Motor neuron (in vitro differentiated cells): ENCODE measurements around the gene MVK. TPM values are rescaled to one million over a fixed set of nuclear protein-coding genes. Genes with fewer than 3 reads are reported as not detected.

Experiments used
- ATAC-seq, 8 experiments: fragments of 200-7000 bp; cut with Tn5 transposase; replicated peaks in 6 of 8; 2 replicates each; pipeline ENCODE4 v1.8.0; 2021; ENCODE audit warnings: mild to moderate bottlenecking in 8 of 8, moderate library complexity in 8 of 8
- H3K27ac ChIP-seq, 2 donors: fragments of 250-450 bp; sonication (Bioruptor Pico); 2 replicates each; pipeline ENCODE4 v1.9.0; 2021; ENCODE audit warnings: antibody characterized with exemption in 2 of 2, mild to moderate bottlenecking in 2 of 2, moderate library complexity in 1 of 2
- H3K4me1 ChIP-seq, 2 donors: fragments of 250-450 bp; sonication (Bioruptor Pico); replicated peaks in 1 of 2; 2 replicates each; pipeline ENCODE4 v1.6.1; 2021; ENCODE audit warnings: antibody characterized with exemption in 2 of 2, mild to moderate bottlenecking in 2 of 2, moderate library complexity in 1 of 2
- H3K4me3 ChIP-seq, 5 donors: fragments of 250-450 bp; sonication (Bioruptor Pico); 2 replicates each; pipeline ENCODE4 v1.9.0; 2021; ENCODE audit warnings: antibody characterized with exemption in 5 of 5, mild to moderate bottlenecking in 5 of 5, moderate library complexity in 4 of 5
- WGBS, 10 experiments: fragments of 450-650 bp; shearing (Covaris generic); methylation state at CpG; one replicate each; pipeline ENCODE4 v1.0.0; 2022; 5-methylcytosine and 5-hydroxymethylcytosine counted together
- in situ Hi-C, 9 experiments: fragments of 400-800 bp; cut with MboI; loops; one replicate each; pipeline ENCODE4 v1.15.0; 2021; ENCODE audit warnings: low sequenced_read_pairs in 9 of 9, low pct_unique_long_range_greater_than_20kb in 2 of 9; ENCODE audit not compliant: unreplicated experiment in 9 of 9
- total RNA-seq, 8 experiments: library from RNA; unstranded; fragments of 300-600 nt; gene quantifications; 2 replicates each; pipeline versions ENCODE4 v1.2.3 to v1.2.4, GENCODE V29; 2022

The MVK gene
- total RNA-seq, 8 experiments from 2014 or later, result 8.6 to 27.8 (median 20.8) TPM

- Histone ChIP-seq H3K4me3 (no peak overlapping the region), H3K27ac (no peak overlapping the region), H3K4me1 (peaks cover under 1 to 10% of the 10 kb centered on the region in 2 donors)
- in situ Hi-C loops, result no loop called here
- no peak for ATAC-seq
- WGBS, 10 experiments, result 80 to 95% (median 90%) methylated on average over 1 to 13 of the region's 30 CpGs; no CpG with 5 or more reads in 6 of the 10 experiments
Measured at GRCh38 chr12:109560867-109561710, 12.5 kb upstream of the MVK start.

DNA sequence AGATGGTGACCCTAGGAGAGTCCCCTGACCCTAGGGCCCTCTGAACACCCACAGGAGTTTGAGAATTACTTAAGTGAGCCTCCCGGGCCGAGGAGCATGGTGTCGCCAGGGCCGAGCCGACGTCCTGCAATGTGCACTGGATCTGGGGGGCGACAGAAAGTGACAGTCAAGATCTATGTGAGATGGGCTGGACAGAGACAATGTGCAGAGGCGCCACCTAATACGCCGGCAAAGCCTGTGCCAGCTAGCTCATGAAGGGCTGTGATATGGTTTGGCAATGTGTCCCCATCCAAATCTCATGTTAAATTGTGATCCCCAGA, 11.9 kb upstream of the MVK start:
- no peak for ATAC-seq
- Histone ChIP-seq H3K27ac (no peak overlapping the region), H3K4me3 (no peak overlapping the region), H3K4me1 (peaks cover 0 to 10% of the 10 kb centered on the region in 2 donors)
- in situ Hi-C loops, result no loop called here
- 80 to 100% (median 89%) methylated on average over 1 to 7 of the region's 10 CpGs; no CpG with 5 or more reads in 6 of the 10 experiments for whole genome bisulfite sequencing, 10 experiments

DNA sequence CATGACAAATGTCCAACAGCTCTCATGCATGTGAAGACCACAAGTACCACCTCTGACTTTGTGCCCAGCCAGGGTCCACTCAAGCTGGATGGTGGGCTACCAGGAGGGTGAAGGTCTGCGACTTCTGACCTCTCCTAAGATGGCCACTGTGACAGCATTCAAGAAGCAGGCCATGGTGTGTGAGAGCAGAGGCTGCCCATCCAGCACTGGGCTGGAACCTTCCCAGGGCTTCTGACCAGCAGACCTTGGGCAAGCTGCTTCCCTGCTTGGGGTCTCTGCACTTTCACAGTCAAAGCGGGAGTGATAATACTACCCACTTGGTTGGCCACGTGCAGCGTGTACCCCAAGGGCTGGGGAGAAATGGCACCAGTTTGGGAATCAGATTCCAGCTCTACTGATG, 10.7 kb upstream of the MVK start:
- H3K4me3 ChIP-seq, result no peak overlapping the region
- H3K27ac ChIP-seq, result no peak overlapping the region
- peaks cover 0 to 2% of the 10 kb centered on the region in 2 donors for H3K4me1 ChIP-seq
- in situ Hi-C loops, result no loop called here
- WGBS, 10 experiments, result 77 to 95% methylated on average over 4 of the region's 4 CpGs; no CpG with 5 or more reads in 8 of the 10 experiments
- no peak for ATAC-seq

DNA sequence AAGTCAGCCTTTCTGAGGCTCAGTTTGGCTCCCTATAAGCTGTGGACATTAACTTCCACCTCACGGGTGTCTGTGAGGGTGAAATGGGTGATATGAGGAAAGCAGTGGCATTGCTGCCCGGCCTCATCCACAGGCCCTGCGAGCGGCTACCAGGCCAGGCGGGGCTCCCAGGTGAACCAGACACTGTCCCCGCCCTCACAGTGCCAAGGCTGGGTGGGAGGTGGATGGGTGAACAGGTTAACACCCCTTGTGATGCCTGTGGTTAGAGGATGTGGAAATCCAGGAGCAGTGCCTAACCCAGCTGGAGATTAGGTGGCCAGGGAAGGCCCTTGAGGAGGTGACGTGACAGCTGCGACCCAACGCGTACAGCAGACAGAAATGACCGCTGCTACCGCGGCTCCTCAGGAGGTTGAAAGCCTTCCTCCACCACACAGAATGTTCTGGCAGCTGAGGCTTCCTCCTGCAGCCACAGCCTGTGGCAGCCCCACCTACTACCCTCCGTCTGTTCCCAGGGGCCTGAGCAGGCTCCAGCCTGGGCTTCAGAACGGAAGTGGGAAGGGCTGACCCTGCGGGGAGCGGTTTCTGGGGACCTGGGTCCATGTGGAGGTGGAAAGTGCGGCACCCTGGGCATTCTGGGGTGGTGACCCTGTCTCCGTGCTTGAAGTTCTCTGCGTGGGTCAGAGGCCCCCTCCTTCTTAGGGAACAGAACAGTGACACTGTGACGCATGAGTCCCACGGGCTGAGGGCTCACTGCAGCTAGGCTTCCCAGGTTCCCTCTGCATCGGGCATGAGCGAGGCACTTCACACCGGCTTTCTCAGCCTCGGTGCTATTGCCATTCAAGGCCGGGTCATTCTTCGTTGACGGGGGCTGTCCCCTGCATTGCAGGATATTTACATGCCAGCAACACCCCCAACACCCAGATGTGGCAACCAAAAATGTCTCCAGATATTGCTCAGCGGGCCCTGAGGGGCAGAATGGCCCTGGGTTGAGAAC, 10.0 kb upstream of the MVK start:
- no peaks in the 10 kb centered on the region for H3K4me1 ChIP-seq
- peak in 1 of 8 experiments; percentile 14 for ATAC-seq

GRCh38 chr12:109566424-109566823, 7.2 kb upstream of the MVK start:
- Histone ChIP-seq H3K4me1 (no peaks in the 10 kb centered on the region), H3K27ac (no peak overlapping the region), H3K4me3 (no peak overlapping the region)
- in situ Hi-C loops, result no loop called here
- no peak for ATAC-seq
- WGBS, 10 experiments, result 93 to 100% (median 100%) methylated on average over 1 to 4 of the region's 8 CpGs; no CpG with 5 or more reads in 6 of the 10 experiments

More for the DNA sequence above, 10.0 kb upstream of the MVK start:
- Histone ChIP-seq H3K4me3 (no peak overlapping the region), H3K27ac (peak overlapping the region in 1 of 2 donors; percentile 59)
- in situ Hi-C loops, result no loop called here
- 87 to 100% (median 91%) methylated on average over 2 to 15 of the region's 30 CpGs; no CpG with 5 or more reads in 3 of the 10 experiments for WGBS, 10 experiments

DNA sequence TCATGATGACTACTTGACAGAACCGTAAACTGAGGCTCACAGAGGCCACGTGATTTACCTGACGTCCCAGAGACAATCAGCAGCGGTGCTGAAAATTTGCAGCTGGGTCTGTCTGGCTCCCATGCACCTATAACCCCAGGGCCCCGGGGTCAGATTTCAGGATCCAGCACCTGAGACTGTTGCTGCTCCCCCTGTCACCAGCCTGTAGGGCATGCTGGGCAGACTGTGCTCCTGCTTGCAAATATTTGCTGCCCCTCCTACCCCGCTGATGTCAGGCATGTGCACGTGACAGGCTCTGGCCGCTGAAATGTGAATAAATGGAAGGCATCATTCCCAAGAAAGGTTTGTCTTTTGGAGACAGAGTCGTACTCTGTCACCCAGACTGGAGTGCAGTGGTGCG, 6.3 kb upstream of the MVK start:
- Histone ChIP-seq H3K27ac (no peak overlapping the region), H3K4me1 (peaks cover 0 to 1% of the 10 kb centered on the region in 2 donors), H3K4me3 (no peak overlapping the region)
- ATAC-seq, result peak in 1 of 8 experiments; percentile 41
- 83 to 100% (median 96%) methylated on average over 1 to 10 of the region's 10 CpGs; no CpG with 5 or more reads in 4 of the 10 experiments for WGBS, 10 experiments
- in situ Hi-C loops, result no loop called here

- in situ Hi-C loops, result no loop called here
- no peak for ATAC-seq
- WGBS, 10 experiments, result 67 to 100% (median 88%) methylated on average over 1 to 3 of the region's 3 CpGs; no CpG with 5 or more reads in 6 of the 10 experiments
Measured at GRCh38 chr12:109567967-109568366, 5.6 kb upstream of the MVK start.

GRCh38 chr12:109568486-109568885, 5.1 kb upstream of the MVK start:
- in situ Hi-C loops, result no loop called here
- Histone ChIP-seq H3K27ac (no peak overlapping the region), H3K4me3 (no peak overlapping the region), H3K4me1 (peaks cover 0 to 6% of the 10 kb centered on the region in 2 donors)
- WGBS, 10 experiments, result 58 to 100% (median 83%) methylated on average over 1 to 6 of the region's 7 CpGs; no CpG with 5 or more reads in 1 of the 10 experiments
- no peak for ATAC-seq

More at GRCh38 chr12:109567967-109568366, 5.6 kb upstream of the MVK start:
- no peak overlapping the region for H3K4me3 ChIP-seq
- H3K4me1 ChIP-seq, result peaks cover 0 to 6% of the 10 kb centered on the region in 2 donors
- H3K27ac ChIP-seq, result no peak overlapping the region

DNA sequence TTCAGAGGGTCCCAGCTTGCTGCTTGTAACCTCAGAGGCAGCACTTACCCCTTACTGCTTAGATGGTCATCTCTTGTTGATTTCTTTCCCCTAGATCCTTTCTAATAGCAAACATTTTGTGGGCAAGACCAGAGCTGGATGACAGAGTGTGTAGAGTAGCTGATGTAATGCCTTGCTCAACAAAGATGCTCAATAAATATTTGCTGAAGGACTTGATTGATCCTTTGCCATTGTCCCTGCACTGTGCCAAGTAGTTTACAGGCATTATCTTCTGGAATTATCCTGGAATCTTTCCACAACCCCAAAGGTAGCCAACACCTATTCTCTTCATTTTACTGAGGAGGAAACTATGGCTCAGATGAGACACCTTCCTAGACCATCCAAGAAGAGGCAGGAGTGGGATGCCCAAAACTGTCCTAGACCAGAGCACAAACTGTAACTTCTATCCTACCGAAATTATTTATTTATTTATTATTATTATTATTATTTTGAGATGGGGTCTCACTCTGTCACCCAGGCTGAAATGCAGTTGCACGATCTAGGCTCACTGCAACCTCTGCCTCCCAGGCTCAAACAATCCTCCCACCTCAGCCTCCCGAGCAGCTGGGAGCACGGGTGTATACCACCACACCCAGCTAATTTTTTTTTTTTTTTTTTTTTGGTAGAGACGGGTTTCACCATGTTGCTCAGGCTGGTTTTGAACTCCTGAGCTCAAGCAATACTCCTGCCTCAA, 1.7 kb upstream of the MVK start:
- WGBS, 10 experiments, result 54 to 100% (median 90%) methylated on average over 1 to 4 of the region's 5 CpGs; no CpG with 5 or more reads in 4 of the 10 experiments
- in situ Hi-C loops, result no loop called here
- ATAC-seq, result no peak
- no peak overlapping the region for H3K4me3 ChIP-seq
- H3K27ac ChIP-seq, result no peak overlapping the region
- H3K4me1 ChIP-seq, result peaks cover 8 to 13% of the 10 kb centered on the region in 2 donors

- no peak for ATAC-seq
- Histone ChIP-seq H3K4me3 (peak overlapping the region; percentile 52 to 94 (median 66)), H3K27ac (peak overlapping the region; percentile 90 to 95), H3K4me1 (peaks cover 8 to 13% of the 10 kb centered on the region in 2 donors)
- in situ Hi-C loops, result no loop called here
- 18 to 100% (median 44%) methylated on average over 1 to 2 of the region's 3 CpGs; no CpG with 5 or more reads in 4 of the 10 experiments for WGBS, 10 experiments
Measured at GRCh38 chr12:109572506-109572845, 1.1 kb upstream of the MVK start.

GRCh38 chr12:109573914-109574244, 285 bp downstream of the MVK start:
- Histone ChIP-seq H3K27ac (no peak overlapping the region), H3K4me1 (peaks cover 8 to 13% of the 10 kb centered on the region in 2 donors), H3K4me3 (peak overlapping the region; percentile 52 to 94 (median 66))
- WGBS, 10 experiments, result 0% methylated on average over 1 to 9 of the region's 13 CpGs; no CpG with 5 or more reads in 4 of the 10 experiments
- in situ Hi-C loops, result no loop called here
- no peak for ATAC-seq

DNA sequence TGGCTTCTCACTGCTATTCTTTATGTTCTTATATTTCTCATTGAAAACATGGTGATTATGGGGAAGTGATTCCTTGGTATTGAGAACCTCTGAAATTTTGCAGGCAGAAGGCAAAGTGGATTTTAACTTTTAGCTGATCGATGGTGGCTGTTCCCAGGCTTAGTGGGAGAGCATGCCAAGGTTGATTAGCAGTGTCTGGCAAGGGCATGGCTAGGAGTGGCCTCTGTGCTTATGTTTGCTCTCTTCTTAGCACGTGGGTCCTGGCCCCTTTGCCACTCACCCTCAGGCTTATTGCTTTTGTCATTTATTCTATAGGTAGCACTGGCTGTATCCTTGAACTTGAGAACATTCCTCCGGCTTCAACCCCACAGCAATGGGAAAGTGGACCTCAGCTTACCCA, 2.1 kb downstream of the MVK start:
- in situ Hi-C loops, result loop anchor here in 3 of 9 experiments (25.0 kb wide), 2 partner anchors 187 to 312 kb away; partner anchors contain the start of gene GLTP (in 2 of the 3)
- Histone ChIP-seq H3K4me3 (no peak overlapping the region), H3K4me1 (peaks cover 8 to 13% of the 10 kb centered on the region in 2 donors), H3K27ac (no peak overlapping the region)
- no peak for ATAC-seq
- 63 to 100% (median 86%) methylated on average over 1 to 3 of the region's 3 CpGs; no CpG with 5 or more reads in 3 of the 10 experiments for WGBS, 10 experiments
